Left kidney (tissue), 2 donors: ENCODE data around the gene ALLC. TPM values are rescaled to one million over a fixed set of nuclear protein-coding genes. Genes with fewer than 3 reads are reported as not detected.
A peak's percentile ranks its signal among the peaks of the same experiment; 100 is the strongest.

ENCODE experiments used
- DNase-seq: peaks from one replicate; pipeline ENCODE4 v3.0.0-alpha.2; 2013
- polyA plus RNA-seq: library from polyadenylated mRNA; unstranded; fragments of 120-200 nt; gene quantifications from one replicate; pipeline ENCODE4 v1.2.1, GENCODE V29; 2013; ENCODE audit not compliant: insufficient read length

ALLC gene
- polyA plus RNA-seq, 1 donor: 0.13 TPM

- no peak for DNase-seq
Measured at GRCh38 chr2:3639653-3640052, 18.3 kb upstream of the ALLC start.

DNA sequence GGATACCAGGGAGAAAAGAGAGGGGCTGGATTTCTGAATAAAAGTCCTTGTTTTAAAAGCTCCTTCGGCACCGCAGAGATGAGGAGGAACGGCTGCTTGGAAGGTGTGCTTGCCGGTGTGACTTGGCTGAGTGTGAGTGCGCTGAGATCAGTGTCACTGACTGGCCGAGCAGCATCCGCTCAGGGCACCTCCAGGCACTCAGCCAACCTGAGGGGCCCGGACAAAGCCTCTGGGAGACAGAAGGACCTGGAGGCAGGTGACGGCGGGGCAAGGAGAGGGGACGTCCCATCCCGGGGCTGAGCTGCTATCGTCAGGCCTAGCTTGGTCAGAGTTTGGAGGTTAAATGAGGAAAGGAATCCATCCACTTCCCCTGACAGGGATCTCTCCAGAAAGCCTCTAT, 16.8 kb upstream of the ALLC start:
- DNase-seq: no peak

DNA sequence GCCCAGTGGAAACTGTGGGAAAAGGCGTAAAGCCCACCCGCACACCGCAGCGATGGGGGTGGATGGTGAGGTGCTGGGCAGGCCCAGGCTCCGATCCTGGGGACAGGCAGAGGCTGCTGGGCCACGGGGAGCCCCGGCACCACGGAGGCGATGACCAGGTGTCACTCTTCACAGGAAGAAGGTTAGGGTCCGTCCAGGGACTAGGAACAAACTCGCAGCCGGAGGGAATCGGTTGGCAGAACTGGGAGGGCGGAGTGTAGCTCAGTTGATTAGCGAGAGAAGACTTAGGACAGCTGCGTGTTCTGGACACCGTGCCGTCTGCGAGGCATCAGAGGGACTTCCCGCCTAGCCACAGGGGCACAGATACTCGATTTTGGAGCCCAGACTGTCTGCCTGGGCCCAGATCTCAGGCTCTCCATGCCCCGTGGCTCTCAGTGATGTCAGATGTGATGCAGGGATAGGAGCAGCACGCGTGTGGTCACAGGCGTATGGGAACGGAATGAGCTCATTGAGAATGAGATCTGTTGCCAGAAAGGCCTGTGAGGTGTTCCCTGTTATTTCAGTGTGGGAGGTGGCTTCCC, 16.1 kb upstream of the ALLC start:
- no peak for DNase-seq

GRCh38 chr2:3642521-3643215, 15.3 kb upstream of the ALLC start:
- no peak for DNase-seq

GRCh38 chr2:3643371-3644245, 14.4 kb upstream of the ALLC start:
- DNase-seq: no peak

DNA sequence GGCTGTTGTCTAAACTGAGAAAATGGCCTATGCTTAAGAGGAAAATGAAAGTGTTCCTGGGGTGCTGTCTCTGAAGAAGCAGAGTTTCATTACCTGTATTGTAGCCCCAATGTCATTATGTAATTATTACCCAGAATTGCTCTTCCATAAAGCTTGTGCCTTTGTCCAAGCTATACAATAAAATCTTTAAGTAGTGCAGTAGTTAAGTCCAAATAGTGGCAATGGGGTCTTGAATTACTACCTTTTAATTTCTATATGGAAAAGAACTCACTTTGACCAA, 13.8 kb upstream of the ALLC start:
- DNase-seq: no peak

DNA sequence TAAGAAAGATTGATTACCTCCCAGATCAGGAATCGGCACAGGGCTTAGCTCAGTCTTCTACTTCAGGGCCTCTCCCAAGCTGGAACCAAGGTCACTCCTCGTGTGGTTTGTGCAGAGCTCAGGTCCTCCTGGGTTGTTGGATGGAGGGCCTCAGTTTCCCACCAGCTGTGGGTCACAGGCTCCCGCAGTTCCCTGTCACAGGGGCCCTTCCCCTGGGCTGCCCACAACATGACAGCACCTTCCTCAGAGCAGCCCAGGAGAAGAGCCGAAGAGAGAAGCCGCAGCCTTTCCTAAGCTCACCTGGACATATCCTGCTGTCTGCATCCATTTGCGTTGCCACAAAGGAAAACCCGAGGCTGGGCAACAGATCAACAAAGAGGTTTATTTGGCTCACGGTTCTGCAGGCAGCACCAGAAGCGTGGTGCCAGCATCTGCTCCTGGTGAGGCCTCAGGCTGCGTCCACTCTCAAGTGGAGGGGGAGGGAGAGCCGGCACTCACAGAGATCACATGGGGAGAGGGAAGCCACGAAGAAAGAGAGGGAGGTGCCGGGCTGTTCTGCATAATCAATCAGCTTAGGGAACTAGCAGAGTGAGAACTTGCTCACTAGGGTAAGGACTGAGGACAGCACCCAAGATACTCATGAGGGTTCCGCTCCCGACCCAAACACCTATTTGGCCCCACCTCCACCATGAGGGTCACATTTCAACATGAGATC, 13.0 kb upstream of the ALLC start:
- no peak for DNase-seq

DNA sequence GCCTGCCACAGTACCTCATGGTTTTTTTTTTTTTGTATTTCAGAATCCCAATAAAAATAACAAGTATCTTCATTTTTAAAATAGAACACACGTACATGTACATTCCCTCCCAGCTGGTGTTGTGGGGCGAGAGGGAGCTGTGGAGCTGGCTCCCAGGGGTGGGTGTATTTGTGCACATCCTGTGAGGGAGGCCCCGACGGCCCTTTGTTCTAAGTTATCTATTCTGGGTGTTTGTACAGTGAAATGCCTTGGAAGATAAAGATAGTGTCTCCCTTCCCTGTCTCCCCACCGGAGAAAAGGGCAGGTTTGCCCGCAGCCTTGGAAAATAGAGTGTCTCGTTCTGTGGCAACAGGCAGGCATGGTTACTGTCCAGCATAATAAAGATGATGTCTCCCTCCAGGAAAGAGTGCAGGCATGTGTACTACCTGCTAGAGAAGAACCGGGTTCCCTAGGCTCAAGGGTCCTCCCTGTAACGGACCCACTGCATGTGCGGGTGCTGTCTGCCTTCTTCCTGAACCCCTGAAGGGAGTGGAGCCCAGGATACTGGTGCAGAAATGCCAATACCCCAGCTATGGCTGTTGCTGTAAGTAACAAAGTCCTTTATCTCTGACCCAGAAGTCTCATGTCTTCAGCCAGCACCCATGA, 12.1 kb upstream of the ALLC start:
- DNase-seq: no peak

DNA sequence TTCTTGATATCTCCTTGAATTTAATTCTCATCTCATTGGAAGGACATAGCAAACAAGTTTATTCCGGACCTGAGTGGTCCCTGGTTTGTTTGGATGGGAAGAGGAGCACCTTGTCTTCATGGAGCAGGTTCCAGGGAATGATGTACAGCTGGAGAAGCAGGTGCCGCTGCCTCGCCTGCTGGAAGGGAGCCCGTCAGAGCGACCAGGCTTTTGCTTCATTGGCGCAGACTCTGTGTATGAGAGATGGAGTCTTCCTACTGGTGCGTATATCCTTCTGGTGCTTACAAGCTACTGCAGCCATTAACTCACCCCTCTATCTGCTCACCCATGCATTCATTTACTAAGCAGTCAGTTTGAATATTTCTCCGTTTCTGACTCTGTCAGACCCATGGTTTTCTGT, 11.6 kb upstream of the ALLC start:
- no peak for DNase-seq

- no peak for DNase-seq
Measured at GRCh38 chr2:3647246-3647645, 10.8 kb upstream of the ALLC start.

DNA sequence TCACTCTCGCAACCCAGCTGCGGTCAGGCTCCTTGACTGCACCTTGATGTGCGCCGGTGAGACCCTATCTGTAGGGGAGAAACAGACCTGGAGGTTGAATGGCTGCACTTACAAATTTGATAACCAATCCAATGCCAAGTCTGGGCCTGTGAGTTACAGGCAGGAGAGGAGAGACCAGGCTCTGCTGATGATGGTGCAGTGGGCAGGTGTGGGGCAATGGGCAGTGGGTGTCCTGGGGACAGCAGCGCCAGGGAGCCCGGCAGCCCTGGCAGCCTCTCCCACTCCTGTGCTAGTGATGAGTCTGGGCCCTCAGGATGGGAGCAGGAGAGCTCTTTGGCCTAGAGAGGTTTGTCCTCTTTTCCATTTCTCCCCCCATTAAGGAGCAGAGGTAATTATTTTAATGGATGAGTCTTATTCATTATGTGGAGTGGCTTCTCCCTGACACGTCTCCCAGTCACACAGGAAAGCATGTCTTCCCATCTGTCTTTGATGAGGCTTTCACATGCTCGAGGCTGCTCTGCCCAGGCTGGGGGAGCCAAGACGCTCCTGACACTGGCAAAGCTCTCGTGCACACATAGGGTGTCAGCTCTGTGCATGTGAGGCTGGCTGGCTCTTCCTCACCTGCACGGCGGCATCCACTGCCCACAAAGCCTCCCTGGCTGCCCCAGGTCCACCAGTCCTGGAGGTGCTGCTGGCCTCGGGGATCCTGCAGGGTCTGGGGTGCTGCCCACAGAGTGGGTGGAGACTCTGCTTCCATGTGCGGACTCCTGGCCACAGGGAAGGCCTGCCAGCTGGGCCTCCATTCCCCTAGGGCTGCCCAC, 10.0 kb upstream of the ALLC start:
- no peak for DNase-seq

DNA sequence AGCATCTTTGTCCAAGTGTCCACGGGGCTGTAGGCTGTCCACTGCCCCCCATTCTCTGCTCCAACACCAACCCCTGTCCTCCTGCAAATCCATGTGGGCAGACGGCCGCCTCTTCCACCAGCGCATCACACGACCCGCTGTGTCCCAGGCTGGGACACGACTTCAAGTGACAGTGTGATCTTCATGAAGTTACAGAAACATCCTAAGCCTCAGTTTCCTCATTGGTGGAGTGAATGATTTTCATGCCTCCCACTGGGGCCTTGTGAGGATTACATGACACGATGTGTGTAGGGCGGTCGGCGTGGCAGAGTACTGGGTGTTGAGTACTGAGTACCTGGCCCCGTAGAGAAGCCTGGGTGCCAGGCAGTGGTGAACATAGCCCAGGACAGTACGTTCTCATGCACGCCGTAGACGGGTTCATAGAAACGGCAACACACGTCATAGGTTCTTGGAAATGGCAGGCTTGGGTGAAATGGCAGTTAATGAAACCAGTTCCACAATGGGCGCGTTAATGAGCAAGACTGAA, 9.3 kb upstream of the ALLC start:
- DNase-seq: no peak

DNA sequence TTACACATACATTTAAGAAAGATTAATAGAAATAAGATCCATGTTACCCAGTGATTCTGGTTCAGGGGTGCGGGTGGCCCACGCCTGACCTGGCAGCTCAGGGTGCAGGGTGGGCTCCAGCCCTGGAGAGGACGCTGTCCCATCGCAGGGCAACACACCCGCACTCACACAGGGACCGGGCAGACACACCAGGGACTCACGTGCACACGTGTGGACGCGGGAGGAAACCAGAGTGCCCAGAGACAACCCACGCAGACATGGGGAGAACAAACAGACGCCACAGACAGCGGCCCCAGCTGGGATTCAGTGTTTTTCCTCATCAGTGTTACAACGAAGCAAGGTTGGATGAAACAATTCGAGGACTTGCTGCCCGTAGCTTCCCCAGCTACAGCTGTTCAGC, 8.4 kb upstream of the ALLC start:
- no peak for DNase-seq

DNA sequence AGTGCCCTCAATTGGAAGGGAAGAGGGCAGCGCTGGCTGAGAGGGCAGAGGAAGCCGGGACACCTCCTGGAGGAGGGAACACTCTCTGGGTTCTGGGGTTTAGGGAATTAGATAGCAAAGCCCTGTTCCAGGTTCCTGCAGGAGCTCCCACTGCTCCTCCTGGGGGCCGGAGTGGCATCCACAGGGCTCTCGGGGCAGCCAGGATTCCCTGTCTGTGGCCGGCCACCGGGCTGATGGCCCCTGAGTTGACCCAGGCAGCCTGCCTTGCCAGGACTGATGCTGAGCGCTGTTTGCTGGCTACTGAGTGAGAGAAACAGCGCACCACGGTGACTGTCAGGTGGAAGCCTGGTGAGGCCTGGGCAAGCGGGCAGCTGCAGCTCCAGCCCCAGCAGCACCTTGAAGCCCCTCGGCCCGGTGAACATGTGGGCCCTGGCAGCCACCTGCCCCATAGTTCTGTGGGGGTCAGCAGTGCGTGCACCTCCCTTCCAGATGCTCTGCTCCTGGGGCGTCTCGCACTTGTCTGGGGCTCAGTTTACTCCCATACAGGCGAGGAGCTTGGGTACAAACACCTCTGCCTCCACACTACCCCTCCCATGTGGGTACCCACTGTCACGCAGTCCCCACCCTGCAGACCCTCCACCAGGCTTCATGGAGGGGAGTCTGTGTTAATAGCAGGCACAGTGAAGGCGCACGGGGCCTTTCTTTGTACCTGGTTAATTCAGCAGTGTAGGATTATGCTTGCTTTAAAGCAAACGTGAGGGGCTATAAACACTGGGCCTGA, 7.7 kb upstream of the ALLC start:
- DNase-seq: no peak

DNA sequence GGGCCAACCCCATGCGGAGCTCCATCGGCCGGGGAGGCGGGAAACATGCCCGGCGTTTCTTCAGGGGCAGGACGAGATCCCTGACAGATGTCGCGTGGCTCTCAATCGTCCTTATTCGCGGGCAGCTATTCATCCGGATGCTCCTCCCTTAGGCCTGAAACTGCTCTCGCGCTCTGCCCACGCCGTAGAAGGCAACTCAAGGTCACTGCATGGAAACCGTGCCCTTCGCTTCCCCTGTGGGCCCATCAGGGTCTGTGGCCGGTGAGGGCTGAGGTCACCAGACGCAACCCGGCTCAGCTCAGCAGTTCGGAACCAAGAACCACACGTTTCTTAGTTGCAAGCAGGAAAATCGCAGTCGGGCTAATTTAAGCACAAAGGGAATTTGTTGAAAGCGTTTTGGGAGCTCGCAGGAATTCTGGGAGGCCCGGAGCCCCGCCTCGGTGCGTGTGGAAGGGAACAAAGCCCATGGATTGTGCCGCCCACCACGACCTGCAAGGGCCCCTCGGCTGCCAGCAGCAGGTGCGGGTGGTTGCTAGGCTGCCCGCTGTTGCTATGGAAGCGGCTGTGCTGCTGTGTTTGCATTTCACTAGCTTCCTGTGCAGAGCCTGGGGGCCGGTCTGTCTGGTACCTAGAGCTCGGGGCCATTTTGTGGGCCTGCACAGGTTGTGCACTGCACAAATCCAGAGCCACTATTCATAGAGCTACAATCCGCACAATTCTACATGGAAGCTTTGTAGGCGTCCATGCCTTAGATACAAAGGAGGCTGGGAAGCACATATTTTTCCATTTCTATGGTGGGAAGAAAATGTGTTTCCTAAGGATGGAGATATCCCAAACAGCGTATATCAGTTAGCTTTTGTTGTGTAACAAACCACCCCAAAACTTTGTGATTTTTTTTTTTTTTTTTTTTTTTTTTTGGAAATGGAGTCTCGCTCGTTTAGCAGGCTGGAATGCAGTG, 6.0 kb upstream of the ALLC start:
- DNase-seq: peak; percentile 73

GRCh38 chr2:3652896-3653625, 4.9 kb upstream of the ALLC start:
- DNase-seq: no peak

DNA sequence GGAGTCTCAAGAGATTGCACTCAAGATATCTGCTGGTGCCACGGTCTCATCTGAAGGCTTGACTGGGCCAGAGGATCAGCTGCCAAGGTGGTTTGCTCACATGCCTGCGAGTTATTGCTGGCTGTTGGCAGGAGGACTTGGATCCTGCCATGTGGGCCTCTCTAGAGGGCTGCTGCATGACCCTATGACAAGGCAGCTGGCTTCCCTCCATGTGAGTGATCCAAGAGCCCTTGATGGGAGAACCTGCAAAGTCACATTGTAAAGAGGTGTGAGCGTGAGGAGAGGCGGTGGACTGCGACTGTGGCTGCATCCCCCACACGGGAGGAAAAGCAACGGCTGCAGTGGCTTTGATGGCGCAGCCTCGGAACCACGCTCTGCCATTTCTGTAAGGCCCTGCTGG, 4.0 kb upstream of the ALLC start:
- DNase-seq: no peak

DNA sequence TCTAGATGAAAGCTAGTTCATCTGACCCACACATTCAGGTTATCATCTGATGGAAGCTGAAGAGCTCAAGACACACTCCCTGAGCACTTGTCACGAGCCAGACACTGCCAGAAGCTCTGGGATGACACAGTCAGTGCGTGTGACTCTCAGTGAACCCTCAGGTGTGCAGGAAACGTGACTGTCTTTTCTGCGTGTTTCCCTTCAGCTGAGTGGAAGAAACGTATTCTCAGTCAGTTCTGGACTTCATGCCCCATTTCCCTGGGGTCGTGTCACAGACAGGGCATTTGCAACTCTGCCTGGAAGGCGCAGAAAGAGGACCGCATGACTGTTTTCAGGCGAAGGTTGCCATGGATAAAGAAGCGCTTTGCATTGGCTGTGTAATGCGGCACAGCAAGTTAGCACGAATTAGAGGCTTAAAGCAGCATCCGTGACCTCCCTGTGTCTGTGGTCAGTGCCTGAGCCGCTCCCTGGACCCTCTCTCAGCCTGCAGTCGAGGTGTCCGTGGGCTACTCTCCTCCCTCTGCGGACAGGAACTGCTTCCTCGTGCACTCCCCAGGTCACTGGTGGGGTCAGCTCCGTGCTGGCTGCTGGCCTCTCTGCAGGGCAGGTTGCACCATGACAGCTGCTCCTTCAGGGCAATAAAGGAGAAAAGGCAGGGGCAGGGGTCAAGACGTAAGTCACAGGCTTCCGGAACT, 3.3 kb upstream of the ALLC start:
- no peak for DNase-seq
